ENCODE results near the gene EMILIN2.

DNA sequence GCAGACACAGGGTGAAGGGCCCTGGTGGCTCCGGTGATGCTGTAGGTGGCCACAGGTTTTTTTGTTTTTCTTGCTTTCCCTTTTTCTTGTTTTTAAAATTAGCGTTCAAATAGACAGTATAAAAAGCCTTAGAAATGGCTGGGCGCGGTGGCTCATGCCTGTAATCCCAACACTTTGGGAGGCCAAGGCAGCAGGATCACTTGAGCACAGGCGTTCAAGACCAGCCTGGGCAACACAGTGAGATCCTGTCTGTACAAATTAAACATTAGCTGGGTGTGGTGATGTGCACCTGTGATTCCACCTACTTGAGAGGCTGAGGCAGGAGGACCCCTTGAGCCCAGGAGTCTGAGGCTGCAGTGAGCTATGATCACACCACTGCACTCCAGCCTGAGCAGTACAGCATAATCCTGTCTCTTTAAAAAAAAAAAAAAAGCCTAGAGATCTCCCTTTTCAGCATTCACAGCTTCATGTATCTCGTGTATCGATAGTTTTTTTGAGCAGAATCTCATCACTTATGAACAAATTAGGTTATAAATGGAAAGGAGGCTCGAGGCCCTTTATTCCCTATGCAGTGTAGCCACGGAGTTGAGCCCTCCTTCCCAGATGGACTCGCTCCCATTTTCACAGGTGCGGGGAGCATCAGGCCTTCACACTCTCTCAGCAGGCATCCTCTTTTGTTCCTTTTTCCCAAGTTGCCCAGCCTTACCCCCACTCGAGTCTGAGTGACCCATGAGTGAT is 50.8 kb downstream of the EMILIN2 start:
- TF ChIP-seq CTCF (IDR thresholded peaks at IDR 0.05; ENCODE audit: low read depth, low read length) (no peak), POLR2A (IDR thresholded peaks at IDR 0.05; ENCODE audit: extremely low read depth, insufficient read length) (no peak), MYC (IDR thresholded peaks at IDR 0.05; ENCODE audit: low read depth, low read length) (no peak)
- TF ChIP-seq, protein P1, sequence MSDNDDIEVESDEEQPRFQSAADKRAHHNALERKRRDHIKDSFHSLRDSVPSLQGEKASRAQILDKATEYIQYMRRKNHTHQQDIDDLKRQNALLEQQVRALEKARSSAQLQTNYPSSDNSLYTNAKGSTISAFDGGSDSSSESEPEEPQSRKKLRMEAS (IDR thresholded peaks at IDR 0.05; ENCODE audit: low read depth, low read length) = no peak
